Erythroblast (primary cell): ENCODE data around the gene SYT1.

Experiments
- GATA1 ChIP-seq: IDR thresholded peaks from 2 replicates; pipeline ENCODE4 v1.6.1; 2011; ENCODE audit warnings: low read depth, mild to moderate bottlenecking, control low read depth, low read length, moderate library complexity
- POLR2A ChIP-seq: IDR thresholded peaks from 2 replicates; pipeline ENCODE4 v1.6.1; 2011; ENCODE audit warnings: mild to moderate bottlenecking, low read length

DNA sequence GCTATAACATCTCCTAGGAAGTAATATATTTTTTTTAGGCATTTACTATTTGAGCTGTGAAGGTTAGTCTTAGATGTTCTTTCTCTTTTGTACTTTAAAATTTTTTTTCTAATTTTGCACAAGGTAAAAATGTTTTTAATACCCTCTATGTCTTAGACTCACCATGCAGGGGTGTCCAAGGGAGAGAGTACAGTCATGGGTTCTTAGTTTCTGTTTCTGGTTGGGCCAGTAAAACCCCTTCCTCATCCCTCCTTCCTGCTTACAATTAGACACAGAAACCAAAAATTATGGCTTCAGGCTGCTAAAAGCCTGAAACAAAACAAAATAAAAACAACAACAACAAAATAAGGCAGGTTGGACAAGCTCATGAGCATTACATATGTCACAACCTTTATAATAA is 193.0 kb downstream of the SYT1 start:
- TF ChIP-seq POLR2A (no peak), GATA1 (no peak)
